ENCODE measurements around the gene INHBB.
"Not testable (repeated sequence)": the region's sequence is repeated elsewhere in the genome, so short reads cannot be mapped to it uniquely, and the experiment has no call there.

The INHBB gene

GRCh38 chr2:120346026-120346666 is at the start of gene INHBB:
Gene INHBB (plus strand): TSS chr2:120346136. CDS start chr2:120346189, 53 bp downstream.
- DNase-seq, result no peak

- no peak for DNase-seq
These were observed 47.6 kb upstream of the INHBB start for GRCh38 chr2:120298173-120298835.

GRCh38 chr2:120299004-120299403 is 46.9 kb upstream of the INHBB start:
- DNase-seq, result no peak

GRCh38 chr2:120299561-120299960 is 46.4 kb upstream of the INHBB start:
- DNase-seq, result no peak

- DNase-seq, result no peak
These were observed 45.6 kb upstream of the INHBB start for GRCh38 chr2:120300385-120300784.

GRCh38 chr2:120301284-120301683 is 44.7 kb upstream of the INHBB start:
- no peak for DNase-seq

- DNase-seq, result no peak
These were observed 43.6 kb upstream of the INHBB start for GRCh38 chr2:120302301-120302700.

- DNase-seq, result no peak
These were observed 42.8 kb upstream of the INHBB start for GRCh38 chr2:120303177-120303576.

GRCh38 chr2:120305296-120305695 is 40.6 kb upstream of the INHBB start:
- DNase-seq, result no peak

- no peak for DNase-seq
These were observed 39.9 kb upstream of the INHBB start for GRCh38 chr2:120305937-120306490.

- DNase-seq, result no peak
These were observed 38.5 kb upstream of the INHBB start for GRCh38 chr2:120307482-120307881.

- no peak for DNase-seq
These were observed 37.7 kb upstream of the INHBB start for GRCh38 chr2:120308038-120308910.

- no peak for DNase-seq
These were observed 35.8 kb upstream of the INHBB start for GRCh38 chr2:120310136-120310535.

GRCh38 chr2:120310841-120311240 is 35.1 kb upstream of the INHBB start:
- DNase-seq, result not testable (repeated sequence)

GRCh38 chr2:120312076-120312475 is 33.9 kb upstream of the INHBB start:
- DNase-seq, result no peak

- peak; percentile 72 to 74 for DNase-seq
These were observed 32.9 kb upstream of the INHBB start for GRCh38 chr2:120312860-120313694.

GRCh38 chr2:120313695-120314615 is 32.0 kb upstream of the INHBB start:
- DNase-seq, result no peak

- DNase-seq, result peak in 1 of 2 donors; percentile 13
These were observed 31.1 kb upstream of the INHBB start for GRCh38 chr2:120314690-120315366.

GRCh38 chr2:120315367-120316033 is 30.4 kb upstream of the INHBB start:
- no peak for DNase-seq

- no peak for DNase-seq
These were observed 29.9 kb upstream of the INHBB start for GRCh38 chr2:120316071-120316470.
